ENCODE measurements around the gene TRAF3IP1.

- TF ChIP-seq CTCF (IDR thresholded peaks at IDR 0.05) = no peak
- TF ChIP-seq POLR2A (IDR thresholded peaks at IDR 0.05) = no peak
Measured at GRCh38 chr2:238282861-238283738, 37.2 kb upstream of the TRAF3IP1 start.

Measured in testis (tissue), 2 donors.